ENCODE results near the gene CD226. TPM values are rescaled to one million over a fixed set of nuclear protein-coding genes. Genes with fewer than 3 reads are reported as not detected.
"Not testable (repeated sequence)": the region's sequence is repeated elsewhere in the genome, so short reads cannot be mapped to it uniquely, and the experiment has no call there.

CD226 gene
- total RNA-seq, 4 donors from 2014 or later = 0.05 to 0.24 (median 0.16) TPM

- peaks cover 11% of the 10 kb centered on the region for H3K9me3 ChIP-seq
- DNase-seq (ENCODE audit: low spot score in 2 of 2) = no peak
- H3K4me3 ChIP-seq = no peak overlapping the region
- TF ChIP-seq POLR2AphosphoS5 (IDR thresholded peaks at IDR 0.05) (no peak), EP300 (IDR thresholded peaks at IDR 0.05) (no peak), CTCF (IDR thresholded peaks at IDR 0.05) (no peak), POLR2A (IDR thresholded peaks at IDR 0.05) (no peak)
- H3K36me3 ChIP-seq = peaks cover 11% of the 10 kb centered on the region
- WGBS = 62% methylated on average over 4 of the region's 4 CpGs
- no peaks in the 10 kb centered on the region for H3K4me1 ChIP-seq
- no peak overlapping the region for H3K27ac ChIP-seq
- H3K27me3 ChIP-seq = no peaks in the 10 kb centered on the region
Observed at GRCh38 chr18:69980509-69980908, 32.8 kb upstream of the CD226 start.

GRCh38 chr18:69978732-69979715, 31.4 kb upstream of the CD226 start:
- Histone ChIP-seq H3K27me3 (no peaks in the 10 kb centered on the region), H3K4me3 (no peak overlapping the region), H3K4me1 (no peaks in the 10 kb centered on the region), H3K9me3 (peaks cover 11% of the 10 kb centered on the region), H3K27ac (no peak overlapping the region), H3K36me3 (peaks cover 6% of the 10 kb centered on the region)
- DNase-seq (ENCODE audit: low spot score in 2 of 2) = no peak
- WGBS = 87% methylated on average over 13 of the region's 13 CpGs
- TF ChIP-seq EP300 (IDR thresholded peaks at IDR 0.05) = no peak
- TF ChIP-seq POLR2A (IDR thresholded peaks at IDR 0.05) = no peak
- no peak for TF ChIP-seq POLR2AphosphoS5 (IDR thresholded peaks at IDR 0.05)
- TF ChIP-seq CTCF (IDR thresholded peaks at IDR 0.05) = no peak

GRCh38 chr18:69975294-69975693, 27.6 kb upstream of the CD226 start:
- peaks cover 21% of the 10 kb centered on the region for H3K9me3 ChIP-seq

GRCh38 chr18:69974365-69974764, 26.7 kb upstream of the CD226 start:
- Histone ChIP-seq H3K9me3 (peaks cover 21% of the 10 kb centered on the region), H3K4me3 (no peak overlapping the region), H3K27me3 (no peaks in the 10 kb centered on the region), H3K36me3 (peaks cover 4% of the 10 kb centered on the region), H3K4me1 (no peaks in the 10 kb centered on the region), H3K27ac (no peak overlapping the region)
- TF ChIP-seq CTCF (IDR thresholded peaks at IDR 0.05) = no peak
- TF ChIP-seq POLR2A (IDR thresholded peaks at IDR 0.05) = no peak
- TF ChIP-seq EP300 (IDR thresholded peaks at IDR 0.05) = no peak
- TF ChIP-seq POLR2AphosphoS5 (IDR thresholded peaks at IDR 0.05) = no peak
- WGBS = no CpG with 5 or more reads among the region's 1 CpG
- no peak for DNase-seq (ENCODE audit: low spot score in 2 of 2)

More at GRCh38 chr18:69975294-69975693, 27.6 kb upstream of the CD226 start:
- H3K27me3 ChIP-seq; H3K4me3 ChIP-seq; H3K27ac ChIP-seq; H3K4me1 ChIP-seq; H3K36me3 ChIP-seq; DNase-seq (ENCODE audit: low spot score in 2 of 2): not testable (repeated sequence)
- WGBS = 94% methylated on average over 3 of the region's 4 CpGs

- no peak overlapping the region for H3K27ac ChIP-seq
- H3K4me1 ChIP-seq = no peaks in the 10 kb centered on the region
- no peaks in the 10 kb centered on the region for H3K36me3 ChIP-seq
- no peaks in the 10 kb centered on the region for H3K27me3 ChIP-seq
- TF ChIP-seq EP300 (IDR thresholded peaks at IDR 0.05) (no peak), POLR2A (IDR thresholded peaks at IDR 0.05) (no peak), POLR2AphosphoS5 (IDR thresholded peaks at IDR 0.05) (no peak), CTCF (IDR thresholded peaks at IDR 0.05) (no peak)
- H3K9me3 ChIP-seq = peaks cover 11% of the 10 kb centered on the region
- DNase-seq (ENCODE audit: low spot score in 2 of 2) = no peak
- WGBS = 87% methylated on average over 2 of the region's 2 CpGs
- H3K4me3 ChIP-seq = no peak overlapping the region
Observed at GRCh38 chr18:69969491-69969890, 21.8 kb upstream of the CD226 start.

Data from suprapubic skin (tissue), 4 donors.